Glutamatergic neuron (in vitro differentiated cells): ENCODE measurements around the gene ST6GALNAC5. TPM values are rescaled to one million over a fixed set of nuclear protein-coding genes. Genes with fewer than 3 reads are reported as not detected.

ENCODE experiments used
- DNase-seq: peaks from one replicate; pipeline ENCODE4 v3.0.0; 2022
- H3K27ac Mint-ChIP-seq: one replicate; pipeline ENCODE4 v1.8.0; 2020; ENCODE audit warnings: mild to moderate bottlenecking, mixed read lengths, inconsistent platforms; ENCODE audit not compliant: unreplicated experiment
- H3K27me3 Mint-ChIP-seq: one replicate; pipeline ENCODE4 v1.8.0; 2020; ENCODE audit warnings: mild to moderate bottlenecking, moderate library complexity, mixed read lengths, inconsistent platforms; ENCODE audit not compliant: unreplicated experiment
- H3K36me3 Mint-ChIP-seq: one replicate; pipeline ENCODE4 v1.8.0; 2020; ENCODE audit warnings: mild to moderate bottlenecking, mixed read lengths, inconsistent platforms; ENCODE audit not compliant: unreplicated experiment
- H3K4me1 Mint-ChIP-seq: one replicate; pipeline ENCODE4 v1.8.0; 2020; ENCODE audit warnings: mild to moderate bottlenecking, low read depth, mixed read lengths, inconsistent platforms; ENCODE audit not compliant: unreplicated experiment
- H3K4me3 Mint-ChIP-seq: one replicate; pipeline ENCODE4 v1.8.0; 2020; ENCODE audit warnings: mild to moderate bottlenecking, mixed read lengths, inconsistent platforms; ENCODE audit not compliant: unreplicated experiment
- H3K9me3 Mint-ChIP-seq: one replicate; pipeline ENCODE4 v1.8.0; 2020; ENCODE audit warnings: mild to moderate bottlenecking, moderate library complexity, mixed read lengths, inconsistent platforms; ENCODE audit not compliant: unreplicated experiment
- total RNA-seq: library from RNA; stranded (reverse); fragmentation: NEBNext Ultra II Directional; extraction: Animal tissue kit (Norgen Biotek cat#: 25700); gene quantifications from one replicate; pipeline ENCODE4 v1.2.1, GENCODE V29; 2021; ENCODE audit not compliant: unreplicated experiment
- TF ChIP-seq, protein P1 (sequence below): fragments of 200-600 bp; sonication (generic); IDR thresholded peaks from one replicate; pipeline ENCODE4 v1.5.0; 2021; ENCODE audit not compliant: partially characterized antibody, unreplicated experiment

The ST6GALNAC5 gene
- total RNA-seq, 1 donor from 2014 or later, result 141 TPM

DNA sequence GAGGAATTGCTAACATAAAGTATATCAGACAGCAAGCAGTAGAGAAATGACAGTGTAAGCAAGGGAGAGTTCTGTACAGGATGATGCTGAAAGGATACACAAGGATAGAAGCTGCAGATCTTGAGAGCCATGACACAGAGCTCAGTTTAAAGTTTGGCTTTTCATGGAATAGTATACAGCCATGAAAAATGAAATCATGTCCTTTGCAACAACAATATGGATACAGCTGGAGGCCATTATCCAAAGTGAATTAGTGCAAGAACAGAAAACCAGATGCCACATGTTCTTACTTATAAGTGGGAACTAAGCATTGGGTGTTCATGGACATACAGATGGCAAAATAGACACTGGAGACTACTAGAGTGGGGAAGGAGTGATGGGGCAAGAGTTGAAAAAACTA lies 169.8 kb downstream of the ST6GALNAC5 start:
- Mint-ChIP-seq H3K4me3 (no peak overlapping the region), H3K4me1 (peaks cover 22% of the 10 kb centered on the region), H3K9me3 (peaks cover 11% of the 10 kb centered on the region), H3K27me3 (peaks cover 11% of the 10 kb centered on the region), H3K36me3 (peaks cover 5% of the 10 kb centered on the region), H3K27ac (no peak overlapping the region)
- no peak for DNase-seq
- TF ChIP-seq, protein P1, sequence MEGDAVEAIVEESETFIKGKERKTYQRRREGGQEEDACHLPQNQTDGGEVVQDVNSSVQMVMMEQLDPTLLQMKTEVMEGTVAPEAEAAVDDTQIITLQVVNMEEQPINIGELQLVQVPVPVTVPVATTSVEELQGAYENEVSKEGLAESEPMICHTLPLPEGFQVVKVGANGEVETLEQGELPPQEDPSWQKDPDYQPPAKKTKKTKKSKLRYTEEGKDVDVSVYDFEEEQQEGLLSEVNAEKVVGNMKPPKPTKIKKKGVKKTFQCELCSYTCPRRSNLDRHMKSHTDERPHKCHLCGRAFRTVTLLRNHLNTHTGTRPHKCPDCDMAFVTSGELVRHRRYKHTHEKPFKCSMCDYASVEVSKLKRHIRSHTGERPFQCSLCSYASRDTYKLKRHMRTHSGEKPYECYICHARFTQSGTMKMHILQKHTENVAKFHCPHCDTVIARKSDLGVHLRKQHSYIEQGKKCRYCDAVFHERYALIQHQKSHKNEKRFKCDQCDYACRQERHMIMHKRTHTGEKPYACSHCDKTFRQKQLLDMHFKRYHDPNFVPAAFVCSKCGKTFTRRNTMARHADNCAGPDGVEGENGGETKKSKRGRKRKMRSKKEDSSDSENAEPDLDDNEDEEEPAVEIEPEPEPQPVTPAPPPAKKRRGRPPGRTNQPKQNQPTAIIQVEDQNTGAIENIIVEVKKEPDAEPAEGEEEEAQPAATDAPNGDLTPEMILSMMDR, result no peak

DNA sequence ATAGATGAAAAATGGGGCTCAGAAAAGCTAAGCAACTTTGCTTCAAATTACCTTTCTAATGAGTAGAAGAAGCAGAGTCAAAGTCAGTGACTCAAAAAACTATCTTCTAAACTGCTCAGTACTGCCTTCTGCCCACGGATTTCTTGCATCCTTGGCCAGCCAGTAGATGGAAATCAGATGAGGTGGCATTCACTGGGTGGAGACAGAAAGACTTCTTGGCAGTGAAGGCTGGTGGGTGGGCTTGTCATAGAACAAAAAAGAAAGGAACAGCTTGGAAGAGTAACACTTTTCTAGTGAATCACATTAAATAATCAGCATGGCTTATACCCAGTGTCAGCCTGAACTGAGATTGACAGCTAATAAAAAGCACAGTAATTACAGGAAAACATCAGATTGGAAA lies 170.7 kb downstream of the ST6GALNAC5 start:
- DNase-seq, result no peak
- peaks cover 9% of the 10 kb centered on the region for H3K27me3 Mint-ChIP-seq
- no peak overlapping the region for H3K27ac Mint-ChIP-seq
- H3K4me3 Mint-ChIP-seq, result no peak overlapping the region
- peaks cover 13% of the 10 kb centered on the region for H3K9me3 Mint-ChIP-seq
- peaks cover 17% of the 10 kb centered on the region for H3K4me1 Mint-ChIP-seq
- H3K36me3 Mint-ChIP-seq, result peaks cover 5% of the 10 kb centered on the region
- TF ChIP-seq, protein P1, result no peak

DNA sequence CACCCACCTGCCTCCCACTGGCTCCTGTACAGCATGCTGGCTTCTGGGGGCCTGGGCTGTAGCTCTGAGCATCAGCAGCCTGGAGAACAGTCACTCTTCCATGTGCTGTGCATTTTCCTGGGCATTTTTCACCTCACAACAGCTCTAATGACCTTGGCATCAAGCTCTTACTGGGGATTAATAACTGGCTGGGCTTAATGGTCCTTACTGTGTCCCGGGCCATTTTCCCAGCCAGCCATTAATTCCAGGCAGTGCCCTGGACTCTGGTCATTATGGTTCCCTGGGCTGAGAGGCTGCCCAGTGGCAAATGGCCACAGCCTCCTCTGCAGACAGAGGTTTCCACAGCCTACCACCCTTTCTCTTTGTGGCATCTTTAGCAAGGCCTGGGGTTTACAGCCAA lies 171.8 kb downstream of the ST6GALNAC5 start:
- Mint-ChIP-seq H3K36me3 (peaks cover 5% of the 10 kb centered on the region), H3K27me3 (peaks cover 11% of the 10 kb centered on the region), H3K27ac (no peak overlapping the region), H3K4me3 (no peak overlapping the region), H3K9me3 (peaks cover 13% of the 10 kb centered on the region), H3K4me1 (peaks cover 17% of the 10 kb centered on the region)
- TF ChIP-seq, protein P1, result no peak
- DNase-seq, result no peak

DNA sequence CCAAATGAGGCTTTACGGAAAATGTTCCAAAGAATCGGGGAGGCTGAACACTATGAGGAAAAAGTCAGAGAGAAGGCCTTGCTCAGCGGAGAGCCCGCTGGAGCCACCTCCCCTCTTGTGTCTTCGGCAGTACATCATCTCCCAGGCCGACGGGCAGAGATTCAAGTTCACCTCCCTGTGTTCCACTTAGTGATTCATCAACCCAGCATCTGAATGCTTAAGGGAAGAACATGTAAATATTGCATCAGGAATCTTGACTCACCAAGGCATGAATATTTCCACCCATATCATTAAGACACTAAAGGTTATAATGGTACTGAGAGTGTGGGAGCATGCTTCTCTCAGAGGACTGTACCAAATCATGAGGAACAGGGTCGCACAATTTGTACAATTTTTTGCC lies 172.5 kb downstream of the ST6GALNAC5 start:
- H3K4me3 Mint-ChIP-seq, result no peak overlapping the region
- H3K36me3 Mint-ChIP-seq, result peaks cover 5% of the 10 kb centered on the region
- peaks cover 13% of the 10 kb centered on the region for H3K27me3 Mint-ChIP-seq
- H3K27ac Mint-ChIP-seq, result no peak overlapping the region
- H3K4me1 Mint-ChIP-seq, result peaks cover 17% of the 10 kb centered on the region
- TF ChIP-seq, protein P1, result no peak
- peaks cover 13% of the 10 kb centered on the region for H3K9me3 Mint-ChIP-seq
- DNase-seq, result no peak

DNA sequence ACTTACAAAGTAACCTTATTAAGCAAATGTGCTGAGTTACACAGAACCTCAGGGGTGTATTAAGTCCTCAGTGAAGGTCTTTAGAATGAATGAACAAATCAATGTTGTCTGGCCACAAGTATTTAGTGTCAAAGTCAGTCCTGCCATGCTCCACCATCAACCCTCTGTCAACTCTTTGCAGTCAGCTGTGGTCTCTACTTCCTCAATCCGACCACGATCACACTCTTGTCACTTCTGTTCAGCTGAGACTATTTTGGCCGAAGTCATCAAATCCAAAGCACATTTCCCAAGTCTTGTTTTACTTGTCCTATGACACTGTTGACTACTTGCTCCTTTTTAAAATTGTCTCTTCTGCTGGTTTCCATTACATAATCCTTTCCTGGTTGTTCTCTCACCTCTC lies 173.5 kb downstream of the ST6GALNAC5 start:
- H3K9me3 Mint-ChIP-seq, result peaks cover 13% of the 10 kb centered on the region

More for the DNA sequence above, 173.5 kb downstream of the ST6GALNAC5 start:
- H3K4me3 Mint-ChIP-seq, result no peak overlapping the region
- H3K4me1 Mint-ChIP-seq, result peaks cover 17% of the 10 kb centered on the region
- no peak for DNase-seq
- peaks cover 18% of the 10 kb centered on the region for H3K27me3 Mint-ChIP-seq
- TF ChIP-seq, protein P1, result no peak
- H3K36me3 Mint-ChIP-seq, result peaks cover 5% of the 10 kb centered on the region
- H3K27ac Mint-ChIP-seq, result no peak overlapping the region
